Neural progenitor cell (in vitro differentiated cells): ENCODE measurements around the gene ETV1. TPM values are rescaled to one million over a fixed set of nuclear protein-coding genes. Genes with fewer than 3 reads are reported as not detected.

Experiments used
- DNase-seq: peaks from one replicate; pipeline ENCODE4 v3.0.0-alpha.2; 2016; ENCODE audit warnings: low spot score
- H2AFZ ChIP-seq: fragments of 200-600 bp; sonication (generic); replicated peaks from 2 replicates; pipeline ENCODE4 v1.6.1; 2016; ENCODE audit warnings: antibody characterized with exemption
- H3F3A ChIP-seq: fragments of 200-600 bp; sonication (generic); 2 replicates; pipeline ENCODE4 v1.6.1; 2016; ENCODE audit warnings: antibody characterized with exemption, low read depth
- H3K27ac ChIP-seq: fragments of 200-600 bp; sonication (generic); 2 replicates; pipeline ENCODE4 v1.5.1; 2016; ENCODE audit warnings: mild to moderate bottlenecking
- H3K27me3 ChIP-seq: fragments of 200-600 bp; sonication (generic); 2 replicates; pipeline ENCODE4 v1.6.1; 2016; ENCODE audit warnings: mild to moderate bottlenecking, moderate library complexity
- H3K36me3 ChIP-seq: fragments of 200-600 bp; sonication (generic); 2 replicates; pipeline ENCODE4 v1.5.1; 2016
- H3K4me1 ChIP-seq: fragments of 200-600 bp; sonication (generic); 2 replicates; pipeline ENCODE4 v1.6.1; 2016; ENCODE audit warnings: mixed run types
- H3K4me2 ChIP-seq: fragments of 200-600 bp; sonication (generic); 2 replicates; pipeline ENCODE4 v1.6.1; 2016
- H3K4me3 ChIP-seq: fragments of 200-600 bp; sonication (generic); 2 replicates; pipeline ENCODE4 v1.5.1; 2016
- H3K79me2 ChIP-seq: fragments of 200-600 bp; sonication (generic); 2 replicates; pipeline ENCODE4 v1.6.1; 2016; ENCODE audit warnings: low read depth
- H3K9ac ChIP-seq: fragments of 200-600 bp; sonication (generic); 2 replicates; pipeline ENCODE4 v1.6.1; 2016
- H3K9me3 ChIP-seq: fragments of 200-600 bp; sonication (generic); 2 replicates; pipeline ENCODE4 v1.5.1; 2016; ENCODE audit warnings: low read depth
- H4K20me1 ChIP-seq: fragments of 200-600 bp; sonication (generic); 2 replicates; pipeline ENCODE4 v1.6.1; 2016; ENCODE audit warnings: low read depth
- H3K27ac Mint-ChIP-seq: 3 replicates; pipeline ENCODE4 v1.8.0; 2021; ENCODE audit warnings: mixed read lengths
- H3K27me3 Mint-ChIP-seq: 2 replicates; pipeline ENCODE4 v1.8.0; 2022; ENCODE audit warnings: low read depth, mild to moderate bottlenecking, inconsistent platforms, moderate library complexity, mixed read lengths; ENCODE audit not compliant: insufficient read depth
- H3K36me3 Mint-ChIP-seq: 3 replicates; pipeline ENCODE4 v1.8.0; 2021; ENCODE audit warnings: mixed read lengths
- H3K4me1 Mint-ChIP-seq: 3 replicates; pipeline ENCODE4 v1.8.0; 2021; ENCODE audit warnings: mixed read lengths
- H3K4me3 Mint-ChIP-seq: 3 replicates; pipeline ENCODE4 v1.8.0; 2021; ENCODE audit warnings: mild to moderate bottlenecking, moderate library complexity, mixed read lengths
- H3K9me3 Mint-ChIP-seq: 3 replicates; pipeline ENCODE4 v1.8.0; 2020; ENCODE audit warnings: mixed read lengths
- EZH2 ChIP-seq: fragments of 200-600 bp; sonication (generic); IDR thresholded peaks from 2 replicates; pipeline ENCODE4 v1.6.1; 2017; ENCODE audit warnings: antibody characterized with exemption, mild to moderate bottlenecking, moderate library complexity
- EZH2phosphoT487 ChIP-seq: fragments of 200-600 bp; sonication (generic); IDR thresholded peaks from 2 replicates; pipeline ENCODE4 v1.6.1; 2017; ENCODE audit warnings: antibody characterized with exemption
- total RNA-seq: library from RNA; depleted of rRNA; stranded (reverse); fragments of >200 nt; gene quantifications from 2 replicates; pipeline ENCODE4 v1.2.3, GENCODE V29; 2015; ENCODE audit warnings: low replicate concordance
- TF ChIP-seq, protein P1 (sequence below): fragments of 200-600 bp; sonication (generic); IDR thresholded peaks from 2 replicates; pipeline ENCODE4 v1.5.1; 2017; ENCODE audit warnings: antibody characterized with exemption, mild to moderate bottlenecking

ETV1 gene
- total RNA-seq, 1 donor from 2014 or later, result 36.8 TPM

DNA sequence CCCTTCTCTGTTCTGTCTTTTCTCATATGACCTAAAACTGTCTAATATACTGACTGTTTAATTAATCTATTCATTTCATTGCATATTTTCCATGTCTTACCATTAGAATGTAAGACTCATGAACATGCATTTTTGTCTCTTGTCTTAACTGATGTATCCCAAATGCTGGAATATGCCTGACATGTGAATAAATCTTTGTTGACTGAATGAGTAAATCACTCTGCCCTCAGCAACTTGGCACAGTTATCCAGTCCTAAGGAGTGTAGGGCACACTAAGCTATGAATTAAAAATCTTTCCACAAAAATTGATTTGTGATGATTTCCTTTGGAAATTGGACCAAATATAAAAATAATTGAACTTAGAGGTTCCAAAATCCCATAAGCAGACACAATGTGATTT is 111.3 kb downstream of the ETV1 start:
- Histone ChIP-seq H3K79me2 (no peaks in the 10 kb centered on the region), H3K36me3 (no peaks in the 10 kb centered on the region), H3K4me3 (no peak overlapping the region), H3K9me3 (no peaks in the 10 kb centered on the region), H3K27me3 (no peaks in the 10 kb centered on the region), H3K9ac (no peak overlapping the region), H3K4me2 (no peak overlapping the region), H3K4me1 (no peaks in the 10 kb centered on the region), H2AFZ (no peak overlapping the region), H3K27ac (no peak overlapping the region), H4K20me1 (no peaks in the 10 kb centered on the region), H3F3A (no peaks in the 10 kb centered on the region)
- Mint-ChIP-seq H3K27me3 (no peaks in the 10 kb centered on the region), H3K36me3 (no peaks in the 10 kb centered on the region), H3K4me1 (no peaks in the 10 kb centered on the region), H3K9me3 (no peaks in the 10 kb centered on the region), H3K4me3 (no peak overlapping the region), H3K27ac (no peak overlapping the region)
- TF ChIP-seq, protein P1, sequence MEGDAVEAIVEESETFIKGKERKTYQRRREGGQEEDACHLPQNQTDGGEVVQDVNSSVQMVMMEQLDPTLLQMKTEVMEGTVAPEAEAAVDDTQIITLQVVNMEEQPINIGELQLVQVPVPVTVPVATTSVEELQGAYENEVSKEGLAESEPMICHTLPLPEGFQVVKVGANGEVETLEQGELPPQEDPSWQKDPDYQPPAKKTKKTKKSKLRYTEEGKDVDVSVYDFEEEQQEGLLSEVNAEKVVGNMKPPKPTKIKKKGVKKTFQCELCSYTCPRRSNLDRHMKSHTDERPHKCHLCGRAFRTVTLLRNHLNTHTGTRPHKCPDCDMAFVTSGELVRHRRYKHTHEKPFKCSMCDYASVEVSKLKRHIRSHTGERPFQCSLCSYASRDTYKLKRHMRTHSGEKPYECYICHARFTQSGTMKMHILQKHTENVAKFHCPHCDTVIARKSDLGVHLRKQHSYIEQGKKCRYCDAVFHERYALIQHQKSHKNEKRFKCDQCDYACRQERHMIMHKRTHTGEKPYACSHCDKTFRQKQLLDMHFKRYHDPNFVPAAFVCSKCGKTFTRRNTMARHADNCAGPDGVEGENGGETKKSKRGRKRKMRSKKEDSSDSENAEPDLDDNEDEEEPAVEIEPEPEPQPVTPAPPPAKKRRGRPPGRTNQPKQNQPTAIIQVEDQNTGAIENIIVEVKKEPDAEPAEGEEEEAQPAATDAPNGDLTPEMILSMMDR, result no peak
- TF ChIP-seq EZH2phosphoT487, result no peak
- TF ChIP-seq EZH2, result no peak
- DNase-seq, result no peak

DNA sequence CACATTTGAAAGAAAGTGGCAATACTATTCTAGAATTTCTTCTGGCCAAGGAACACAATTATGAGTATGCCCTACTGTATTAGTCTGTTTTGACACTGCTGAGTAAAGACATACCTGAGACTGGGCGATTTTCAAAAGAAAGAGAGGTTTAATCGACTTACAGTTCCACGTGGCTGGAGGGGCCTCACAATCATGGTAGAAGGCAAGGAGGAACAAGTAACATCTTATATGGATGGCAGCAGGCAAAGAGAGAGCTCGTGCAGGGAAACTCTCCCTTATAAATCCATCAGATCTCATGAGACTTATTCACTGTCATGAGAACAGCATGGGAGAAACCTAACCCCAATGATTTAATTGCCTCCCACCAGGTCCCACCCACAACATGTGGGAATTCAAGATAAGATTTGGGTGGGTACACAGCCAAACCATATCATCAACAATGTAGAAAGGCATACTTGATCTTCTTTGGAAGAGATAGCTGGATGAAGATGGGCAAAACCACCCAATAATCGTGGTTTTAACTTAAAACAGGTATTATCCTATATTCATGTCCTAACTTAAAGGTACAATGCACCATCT is 113.9 kb downstream of the ETV1 start:
- no peaks in the 10 kb centered on the region for H3K9me3 Mint-ChIP-seq
- Histone ChIP-seq H3K27me3 (no peaks in the 10 kb centered on the region), H3K9ac (no peak overlapping the region), H4K20me1 (no peaks in the 10 kb centered on the region), H3K4me2 (no peak overlapping the region), H3F3A (no peaks in the 10 kb centered on the region), H3K4me3 (no peak overlapping the region), H3K79me2 (no peaks in the 10 kb centered on the region), H3K36me3 (no peaks in the 10 kb centered on the region), H3K4me1 (no peaks in the 10 kb centered on the region), H3K27ac (no peak overlapping the region), H2AFZ (no peak overlapping the region), H3K9me3 (no peaks in the 10 kb centered on the region)
- no peaks in the 10 kb centered on the region for H3K27me3 Mint-ChIP-seq
- DNase-seq, result no peak
- no peak overlapping the region for H3K4me3 Mint-ChIP-seq
- H3K36me3 Mint-ChIP-seq, result no peaks in the 10 kb centered on the region
- no peak overlapping the region for H3K27ac Mint-ChIP-seq
- TF ChIP-seq EZH2 (no peak), EZH2phosphoT487 (no peak)
- TF ChIP-seq, protein P1, result no peak
- no peaks in the 10 kb centered on the region for H3K4me1 Mint-ChIP-seq

DNA sequence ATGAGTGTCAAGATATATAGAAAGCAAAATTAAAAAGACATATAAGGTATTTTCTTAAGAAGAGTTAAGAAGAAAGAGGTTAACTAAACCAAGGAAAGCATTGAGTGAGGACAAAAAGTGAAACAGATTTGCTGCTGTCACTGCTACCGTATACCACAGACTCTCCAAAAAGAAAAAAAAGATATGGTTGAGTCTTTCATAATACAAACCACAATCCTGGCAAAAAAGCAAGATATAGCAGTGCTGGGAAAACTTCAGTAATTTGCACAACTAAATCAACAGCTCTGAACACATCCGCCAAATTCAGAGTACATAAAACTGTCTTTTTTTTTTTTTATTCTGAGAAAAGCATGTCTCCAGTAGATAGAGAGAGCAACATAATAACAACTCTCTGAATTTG is 114.7 kb downstream of the ETV1 start:
- DNase-seq, result no peak
- H4K20me1 ChIP-seq, result no peaks in the 10 kb centered on the region
- H3K9me3 Mint-ChIP-seq, result no peaks in the 10 kb centered on the region
- H3K4me1 ChIP-seq, result no peaks in the 10 kb centered on the region
- TF ChIP-seq, protein P1, result no peak
- TF ChIP-seq EZH2, result no peak
- no peak for TF ChIP-seq EZH2phosphoT487
- H3F3A ChIP-seq, result no peaks in the 10 kb centered on the region
- H3K27ac Mint-ChIP-seq, result no peak overlapping the region
- no peaks in the 10 kb centered on the region for H3K9me3 ChIP-seq
- H3K4me1 Mint-ChIP-seq, result no peaks in the 10 kb centered on the region
- no peaks in the 10 kb centered on the region for H3K27me3 ChIP-seq
- no peak overlapping the region for H3K4me3 Mint-ChIP-seq
- no peaks in the 10 kb centered on the region for H3K36me3 Mint-ChIP-seq
- H3K27me3 Mint-ChIP-seq, result no peaks in the 10 kb centered on the region
- H3K27ac ChIP-seq, result no peak overlapping the region
- H3K79me2 ChIP-seq, result no peaks in the 10 kb centered on the region
- no peaks in the 10 kb centered on the region for H3K36me3 ChIP-seq
- no peak overlapping the region for H3K4me2 ChIP-seq
- no peak overlapping the region for H2AFZ ChIP-seq
- H3K4me3 ChIP-seq, result no peak overlapping the region
- no peak overlapping the region for H3K9ac ChIP-seq
